HUES64 (cell line): Measurements from ENCODE around the gene VAV1.

Experiments used
- H3K27ac ChIP-seq: 2 replicates; pipeline ENCODE4 v1.7.0; 2013; ENCODE audit warnings: low read depth, low read length, inconsistent platforms
- H3K27me3 ChIP-seq: 2 replicates; pipeline ENCODE4 v1.6.1; 2013; ENCODE audit warnings: mild to moderate bottlenecking, low read length; ENCODE audit not compliant: insufficient read depth
- H3K36me3 ChIP-seq: 2 replicates; pipeline ENCODE4 v1.6.1; 2013; ENCODE audit warnings: mild to moderate bottlenecking, low read length; ENCODE audit not compliant: insufficient read depth
- H3K4me1 ChIP-seq: 2 replicates; pipeline ENCODE4 v1.6.1; 2013; ENCODE audit warnings: mild to moderate bottlenecking, low read length, moderate library complexity; ENCODE audit not compliant: insufficient read depth
- H3K4me3 ChIP-seq: 2 replicates; pipeline ENCODE4 v1.5.1; 2013; ENCODE audit warnings: mild to moderate bottlenecking, low read length, moderate library complexity
- H3K9ac ChIP-seq: 2 replicates; pipeline ENCODE4 v1.6.1; 2013; ENCODE audit warnings: mild to moderate bottlenecking, low read depth, low read length
- H3K9me3 ChIP-seq: 2 replicates; pipeline ENCODE4 v1.6.1; 2013; ENCODE audit warnings: low read depth, low read length; ENCODE audit not compliant: insufficient read depth
- WGBS: fragments of 150-250, 120-280 bp; methylation state at CpG from one replicate; pipeline ENCODE4 v1.1.7; 2013; ENCODE audit warnings: missing lambda C conversion rate; 5-methylcytosine and 5-hydroxymethylcytosine counted together

VAV1 gene

GRCh38 chr19:6731822-6732221 is 40.7 kb upstream of the VAV1 start:
- H3K9ac ChIP-seq, result no peak overlapping the region
- no peak overlapping the region for H3K27ac ChIP-seq
- no peaks in the 10 kb centered on the region for H3K36me3 ChIP-seq
- H3K27me3 ChIP-seq, result no peaks in the 10 kb centered on the region
- no peaks in the 10 kb centered on the region for H3K9me3 ChIP-seq
- H3K4me1 ChIP-seq, result 0 out of 2 replicates have a peak, but pooled peaks cover 12% of the 10 kb centered on the region
- 93% methylated on average over 22 of the region's 22 CpGs for WGBS
- H3K4me3 ChIP-seq, result no peak overlapping the region

GRCh38 chr19:6732803-6733337 is 39.6 kb upstream of the VAV1 start:
- H3K9ac ChIP-seq, result no peak overlapping the region
- H3K9me3 ChIP-seq, result no peaks in the 10 kb centered on the region
- H3K27ac ChIP-seq, result no peak overlapping the region
- H3K27me3 ChIP-seq, result no peaks in the 10 kb centered on the region
- H3K36me3 ChIP-seq, result no peaks in the 10 kb centered on the region
- H3K4me1 ChIP-seq, result peaks cover 12% of the 10 kb centered on the region
- WGBS, result 95% methylated on average over 21 of the region's 21 CpGs
- H3K4me3 ChIP-seq, result no peak overlapping the region

GRCh38 chr19:6733338-6734095 is 39.0 kb upstream of the VAV1 start:
- H3K4me3 ChIP-seq, result no peak overlapping the region
- H3K27ac ChIP-seq, result no peak overlapping the region
- peaks cover 19% of the 10 kb centered on the region for H3K4me1 ChIP-seq
- no peak overlapping the region for H3K9ac ChIP-seq
- H3K9me3 ChIP-seq, result no peaks in the 10 kb centered on the region
- 91% methylated on average over 29 of the region's 29 CpGs for WGBS
- H3K36me3 ChIP-seq, result no peaks in the 10 kb centered on the region
- H3K27me3 ChIP-seq, result no peaks in the 10 kb centered on the region

- Histone ChIP-seq H3K9me3 (no peaks in the 10 kb centered on the region), H3K9ac (no peak overlapping the region), H3K27ac (no peak overlapping the region), H3K27me3 (no peaks in the 10 kb centered on the region), H3K4me1 (peaks cover 26% of the 10 kb centered on the region), H3K36me3 (no peaks in the 10 kb centered on the region), H3K4me3 (no peak overlapping the region)
- WGBS, result 89% methylated on average over 20 of the region's 20 CpGs
These were observed 38.3 kb upstream of the VAV1 start for GRCh38 chr19:6734096-6734696.

- peak overlapping the region; percentile 74 for H3K4me3 ChIP-seq
- H3K9ac ChIP-seq, result peak overlapping the region; percentile 47
- H3K27ac ChIP-seq, result peak overlapping the region; percentile 62; the same call in 1 of the 2 replicates
- 32% methylated on average over 15 of the region's 15 CpGs for WGBS
- H3K9me3 ChIP-seq, result no peaks in the 10 kb centered on the region
- no peaks in the 10 kb centered on the region for H3K27me3 ChIP-seq
- H3K36me3 ChIP-seq, result no peaks in the 10 kb centered on the region
- H3K4me1 ChIP-seq, result peaks cover 26% of the 10 kb centered on the region
These were observed 37.2 kb upstream of the VAV1 start for GRCh38 chr19:6735181-6735911.

GRCh38 chr19:6736169-6736916 is 36.2 kb upstream of the VAV1 start:
- Histone ChIP-seq H3K9ac (peak overlapping the region; percentile 93), H3K4me1 (peaks cover 26% of the 10 kb centered on the region), H3K9me3 (no peaks in the 10 kb centered on the region), H3K27me3 (no peaks in the 10 kb centered on the region), H3K36me3 (no peaks in the 10 kb centered on the region), H3K4me3 (peak overlapping the region; percentile 74), H3K27ac (peak overlapping the region; percentile 99)
- WGBS, result 40% methylated on average over 25 of the region's 25 CpGs

- no peaks in the 10 kb centered on the region for H3K9me3 ChIP-seq
- no peaks in the 10 kb centered on the region for H3K27me3 ChIP-seq
- peaks cover 26% of the 10 kb centered on the region for H3K4me1 ChIP-seq
- H3K36me3 ChIP-seq, result no peaks in the 10 kb centered on the region
- peak overlapping the region; percentile 99 for H3K27ac ChIP-seq
- WGBS, result under 1% methylated on average over 16 of the region's 16 CpGs
- peak overlapping the region; percentile 93 for H3K9ac ChIP-seq
- peak overlapping the region; percentile 74 for H3K4me3 ChIP-seq
These were observed 35.6 kb upstream of the VAV1 start for GRCh38 chr19:6736917-6737283.

- Histone ChIP-seq H3K4me1 (peaks cover 28% of the 10 kb centered on the region), H3K36me3 (peaks cover 3% of the 10 kb centered on the region; the same call in 1 of the 2 replicates)
- WGBS, result under 1% methylated on average over 55 of the region's 55 CpGs
These were observed 35.1 kb upstream of the VAV1 start, which contains the start of gene GPR108 for GRCh38 chr19:6737284-6737872. GPR108 (minus strand) TSS chr19:6737580; CDS start chr19:6737576, 4 bp downstream.

GRCh38 chr19:6737873-6738786 is 34.4 kb upstream of the VAV1 start:
- Histone ChIP-seq H3K27me3 (no peaks in the 10 kb centered on the region), H3K4me3 (peak overlapping the region; percentile 54), H3K9ac (no peak overlapping the region), H3K9me3 (no peaks in the 10 kb centered on the region), H3K4me1 (peaks cover 34% of the 10 kb centered on the region), H3K36me3 (peaks cover 9% of the 10 kb centered on the region; the same call in 1 of the 2 replicates), H3K27ac (peak overlapping the region; percentile 74)
- WGBS, result 21% methylated on average over 13 of the region's 13 CpGs

More at GRCh38 chr19:6737284-6737872, 35.1 kb upstream of the VAV1 start, which contains the start of gene GPR108:
- no peaks in the 10 kb centered on the region for H3K9me3 ChIP-seq
- peak within 1 kb of the TSS; percentile 74 for H3K4me3 ChIP-seq
- H3K27ac ChIP-seq, result peak within 1 kb of the TSS; percentile 99
- H3K27me3 ChIP-seq, result no peaks in the 10 kb centered on the region
- H3K9ac ChIP-seq, result peak within 1 kb of the TSS; percentile 93
